HG02840 (cell line): ENCODE results near the gene PPP2R5A.
A peak's percentile ranks its signal among the peaks of the same experiment; 100 is the strongest.
"Not testable (repeated sequence)": the region's sequence is repeated elsewhere in the genome, so short reads cannot be mapped to it uniquely, and the experiment has no call there.

Source experiments
- ATAC-seq: cut with Tn5 transposase; IDR thresholded peaks from one replicate; pipeline ENCODE4 v1.9.1; 2021; ENCODE audit warnings: mild to moderate bottlenecking, moderate library complexity, moderate number of reproducible peaks; ENCODE audit not compliant: unreplicated experiment, low FRiP score

PPP2R5A gene

DNA sequence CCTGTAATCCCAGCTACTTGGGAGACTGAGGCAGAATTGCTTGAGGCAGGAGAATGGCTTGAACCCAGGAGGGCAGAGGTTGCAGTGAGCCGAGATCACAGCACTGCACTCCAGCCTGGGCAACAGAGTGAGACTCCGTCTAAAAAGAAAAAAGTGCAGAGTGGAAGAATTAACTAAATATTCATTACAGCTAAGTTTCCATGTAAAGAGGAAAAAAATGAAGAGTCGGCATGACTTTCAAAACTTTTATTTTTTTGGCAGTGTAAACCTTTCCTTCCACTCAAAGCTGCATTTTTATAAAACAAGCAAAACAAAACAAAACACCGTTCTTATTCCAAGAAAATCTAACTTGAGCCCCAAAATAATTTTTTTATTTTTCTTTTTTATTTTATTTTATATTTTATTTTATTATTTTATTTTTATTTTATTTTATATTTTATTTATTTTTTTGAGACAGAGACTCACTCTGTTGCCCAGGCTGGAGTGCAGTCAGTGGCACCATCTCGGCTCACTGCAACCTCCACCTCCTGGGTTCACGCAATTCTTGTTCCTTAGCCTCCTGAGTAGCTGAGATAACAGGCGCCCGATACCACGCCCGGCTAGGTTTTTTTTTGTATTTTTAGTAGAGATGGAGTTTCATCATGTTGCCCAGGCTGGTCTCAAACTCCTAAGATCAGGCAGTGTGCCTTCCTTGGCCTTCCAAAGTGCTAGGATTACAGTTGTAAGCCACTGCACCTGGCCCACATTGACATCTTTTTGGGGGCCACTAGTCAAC lies 66.6 kb downstream of the PPP2R5A start:
- no peak for ATAC-seq

DNA sequence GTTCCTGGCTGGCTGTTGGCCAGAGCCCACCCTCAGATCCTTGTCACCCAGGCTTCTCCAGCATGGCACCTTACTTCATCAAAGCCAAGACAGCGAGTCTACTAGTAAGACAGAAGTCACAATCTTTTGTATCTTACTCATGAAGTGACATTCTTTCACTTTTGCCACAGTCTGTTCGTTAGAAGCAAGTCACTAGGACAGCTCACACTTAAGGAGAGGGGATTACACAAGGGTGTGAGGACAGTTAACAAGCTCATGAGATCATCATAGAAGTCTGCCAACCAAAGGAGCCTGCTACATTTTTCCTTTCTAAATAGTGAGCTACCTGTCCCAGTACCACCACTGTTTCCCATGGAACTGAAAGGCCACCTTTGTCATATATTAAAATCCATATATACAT lies 68.0 kb downstream of the PPP2R5A start:
- no peak for ATAC-seq

- no peak for ATAC-seq
Observed at GRCh38 chr1:212354464-212354863, 69.3 kb downstream of the PPP2R5A start.

DNA sequence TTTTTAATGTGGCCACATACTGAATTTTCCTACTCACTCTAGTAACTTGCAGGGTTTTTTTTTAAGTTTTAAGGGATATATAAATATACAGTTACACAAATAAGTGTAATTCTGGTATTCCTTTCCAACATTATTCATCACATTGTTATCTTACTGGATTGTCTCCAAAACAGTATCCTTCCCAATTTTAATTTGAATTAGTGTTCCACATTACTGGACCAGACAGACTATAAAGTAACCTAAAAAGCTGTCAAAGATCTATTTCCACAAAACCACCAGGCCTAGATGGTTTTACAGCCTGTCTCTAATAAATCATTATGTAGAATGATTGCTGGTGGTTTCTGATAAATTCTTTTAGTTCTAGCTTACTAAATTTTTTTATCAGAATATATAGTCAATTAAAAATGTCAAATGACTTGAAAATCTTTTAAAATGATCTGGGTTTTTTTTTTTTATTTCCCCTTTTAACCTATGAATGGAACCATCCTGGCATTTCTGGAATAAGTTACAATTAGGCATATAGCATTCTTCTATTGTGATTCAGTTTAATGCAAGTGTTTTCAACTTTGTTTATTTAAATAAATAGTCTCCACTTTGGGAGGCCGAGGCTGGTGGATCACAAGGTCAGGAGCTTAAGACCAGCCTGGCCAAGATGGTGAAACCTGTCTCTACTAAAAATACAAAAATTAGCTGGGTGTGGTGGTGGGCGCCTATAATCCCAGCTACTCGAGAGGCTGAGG lies 70.2 kb downstream of the PPP2R5A start:
- no peak for ATAC-seq

- ATAC-seq: no peak
Observed at GRCh38 chr1:212359794-212360479, 74.7 kb downstream of the PPP2R5A start.

- no peak for ATAC-seq
Observed at GRCh38 chr1:212364985-212365384, 79.8 kb downstream of the PPP2R5A start.

GRCh38 chr1:212366901-212367300 lies 81.7 kb downstream of the PPP2R5A start:
- ATAC-seq: no peak

DNA sequence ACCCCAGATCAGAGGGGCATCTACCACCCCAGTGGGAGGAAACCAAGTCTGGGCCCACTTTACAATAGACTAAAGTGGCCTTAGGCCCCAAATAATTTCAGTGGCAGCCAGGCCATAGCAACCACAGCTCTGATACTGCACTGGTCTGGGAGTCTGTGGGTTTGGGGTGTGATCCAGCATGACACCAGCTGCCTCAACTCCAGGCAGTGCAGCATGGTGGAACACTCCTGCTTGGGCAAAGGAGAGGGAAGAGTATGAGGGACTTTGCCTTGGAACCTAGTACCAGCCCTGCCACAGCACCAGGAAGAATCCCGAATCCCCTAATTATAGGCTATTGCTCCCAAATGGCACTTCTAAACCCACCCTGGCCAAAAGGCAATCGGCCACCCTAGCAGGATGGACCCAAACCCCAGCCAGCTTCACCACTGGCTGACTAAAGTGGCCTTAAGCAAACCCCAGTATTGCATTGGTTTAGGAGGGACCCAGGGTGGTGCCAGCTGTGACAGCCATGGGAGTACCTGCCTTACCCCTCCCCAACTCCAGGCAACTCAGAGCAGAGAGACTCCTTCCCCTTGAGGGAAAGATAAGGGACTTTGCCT lies 82.4 kb downstream of the PPP2R5A start:
- peak; percentile 12 for ATAC-seq

DNA sequence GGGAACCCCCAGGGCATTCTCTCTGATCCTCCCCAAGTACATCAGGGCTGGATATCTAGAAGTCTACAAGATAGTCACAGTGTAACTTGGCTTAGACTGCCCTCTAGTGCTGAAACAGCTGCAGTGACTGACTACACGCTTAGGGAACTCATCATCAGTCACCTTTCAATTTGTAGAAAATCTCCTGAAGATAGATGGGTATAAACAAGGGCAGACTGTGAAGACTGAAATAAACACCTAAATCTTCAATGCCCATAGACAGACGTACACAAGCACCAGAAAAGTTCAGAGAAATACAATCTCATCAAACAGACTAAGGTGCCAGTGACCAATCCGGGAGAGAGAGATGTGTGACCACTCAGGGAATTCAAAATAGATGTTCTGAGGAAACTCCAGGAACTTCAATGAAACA lies 82.9 kb downstream of the PPP2R5A start:
- ATAC-seq: peak; percentile 83

GRCh38 chr1:212375986-212376385 lies 90.8 kb downstream of the PPP2R5A start:
- no peak for ATAC-seq

DNA sequence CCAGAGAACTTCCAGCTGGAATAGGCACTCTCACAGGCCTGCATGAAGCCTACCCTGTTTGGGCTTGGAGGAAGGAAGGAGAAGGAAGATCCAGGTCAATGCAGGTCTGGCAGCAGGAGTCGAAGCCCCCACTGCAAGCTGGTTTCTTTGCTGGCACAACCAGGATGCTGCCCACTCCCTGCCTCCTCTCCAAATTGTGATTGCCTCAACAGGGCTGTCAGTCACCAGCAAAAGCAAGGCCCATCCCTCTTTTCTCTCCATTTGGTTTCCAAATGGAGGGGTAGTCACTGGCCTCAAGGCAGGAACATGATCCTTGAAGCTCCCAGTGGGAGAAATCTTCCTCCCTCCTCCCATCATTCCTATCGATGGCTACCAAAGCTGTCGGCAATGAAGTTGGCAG lies 92.4 kb downstream of the PPP2R5A start:
- no peak for ATAC-seq

GRCh38 chr1:212379366-212379765 lies 94.2 kb downstream of the PPP2R5A start:
- no peak for ATAC-seq

DNA sequence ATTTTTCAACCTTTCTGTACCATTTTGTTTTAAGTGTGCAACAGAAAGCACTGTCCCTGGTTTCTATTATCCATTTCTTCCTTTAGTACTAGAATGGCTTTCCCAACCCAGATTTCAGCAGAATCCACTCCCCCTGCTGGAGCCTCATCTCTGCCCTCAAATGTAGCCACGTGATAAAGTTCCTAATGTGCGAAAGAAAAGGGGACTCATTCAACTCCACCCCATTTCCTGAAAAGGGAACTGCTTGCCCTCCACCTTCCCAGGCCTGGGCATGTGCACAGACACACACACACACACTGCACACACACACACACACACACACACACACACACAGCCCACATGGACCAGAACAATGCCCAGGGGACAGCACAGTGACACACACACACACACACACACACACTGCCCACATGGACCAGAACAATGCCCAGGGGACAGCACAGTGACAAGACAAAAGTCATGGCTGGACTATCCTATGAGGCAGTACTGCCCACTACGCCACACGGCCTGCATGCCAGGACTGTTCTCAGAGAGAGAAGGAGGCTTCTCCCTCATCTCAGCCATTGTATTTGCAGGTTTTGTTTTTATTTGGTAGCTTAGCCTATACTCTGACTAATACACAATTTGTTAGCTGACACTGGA lies 96.3 kb downstream of the PPP2R5A start:
- ATAC-seq: no peak

- no peak for ATAC-seq
Observed at GRCh38 chr1:212386029-212386428, 100.8 kb downstream of the PPP2R5A start.

DNA sequence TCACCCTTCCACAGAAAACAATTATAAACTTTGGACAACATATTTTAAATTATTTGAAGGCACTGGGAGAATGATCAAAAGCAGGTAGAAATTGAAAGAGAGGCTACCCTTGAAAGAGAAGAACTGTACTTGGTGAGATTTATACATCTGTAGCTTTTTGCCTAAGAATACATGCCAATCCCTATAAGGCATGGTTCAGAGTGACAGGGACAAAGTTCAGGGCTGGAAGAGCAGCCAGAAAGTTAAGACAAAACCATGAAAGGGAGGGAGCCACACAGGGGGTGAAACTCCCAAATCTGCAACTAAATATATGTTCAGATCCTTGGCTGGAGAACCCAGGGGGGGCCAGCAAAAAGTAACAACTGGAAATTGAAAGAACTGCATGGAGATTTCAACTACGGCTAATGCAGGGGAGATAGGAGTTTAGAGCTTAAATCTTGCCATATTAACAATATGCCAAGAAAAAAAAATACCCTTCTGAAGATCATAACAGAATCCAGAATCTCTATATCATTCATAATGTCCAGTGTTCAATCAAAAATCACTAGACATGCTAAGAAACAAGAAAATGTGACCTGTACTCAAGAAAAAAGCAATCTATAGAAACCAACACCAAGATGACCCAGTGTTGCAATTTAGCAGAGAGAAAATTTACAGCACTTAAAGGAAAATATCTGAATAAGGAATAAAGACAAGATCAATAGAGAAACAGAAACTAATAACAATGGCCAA lies 103.9 kb downstream of the PPP2R5A start:
- no peak for ATAC-seq

GRCh38 chr1:212395678-212396437 lies 110.6 kb downstream of the PPP2R5A start:
- not testable (repeated sequence) for ATAC-seq

DNA sequence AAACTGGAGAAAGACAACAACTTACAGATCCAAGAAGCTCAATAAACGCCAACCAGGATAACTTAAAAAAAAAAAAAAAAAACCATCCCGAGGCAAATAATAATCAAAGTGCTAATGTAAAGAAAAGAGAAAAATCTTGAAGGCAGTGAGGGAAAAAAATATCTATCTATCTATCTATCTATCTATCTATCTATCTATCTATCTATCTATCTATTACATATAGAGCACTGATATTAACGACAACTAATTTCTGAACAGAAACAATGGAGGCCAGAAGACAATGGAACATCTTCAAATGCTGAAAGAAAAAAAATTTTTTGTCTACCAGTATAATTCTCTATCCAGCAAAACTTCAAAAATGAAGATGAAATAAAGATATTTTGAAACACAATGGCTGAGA lies 111.4 kb downstream of the PPP2R5A start:
- no peak for ATAC-seq

- ATAC-seq: no peak
Observed at GRCh38 chr1:212397171-212397570, 112.0 kb downstream of the PPP2R5A start.

DNA sequence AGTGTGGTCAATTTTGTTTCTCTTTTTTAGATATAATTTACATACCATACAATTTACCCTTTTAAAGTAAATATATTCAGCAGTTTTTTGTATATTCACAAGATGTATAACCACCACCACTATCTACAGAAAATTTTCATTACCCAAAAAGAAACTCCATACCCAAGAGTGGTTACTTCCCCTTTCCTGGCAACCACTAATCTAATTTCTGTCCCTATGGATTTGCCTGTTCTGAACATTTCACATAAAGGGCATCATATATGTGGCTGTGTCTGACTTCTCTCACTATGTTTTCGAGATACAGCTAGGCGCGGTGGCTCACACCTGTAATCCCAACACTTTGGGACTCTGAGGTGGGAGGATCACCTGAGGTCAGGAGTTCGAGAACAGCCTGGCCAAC lies 115.8 kb downstream of the PPP2R5A start:
- ATAC-seq: no peak
